Gastrocnemius medialis (tissue), 4 donors: ENCODE measurements around the gene CCDC91. TPM values are rescaled to one million over a fixed set of nuclear protein-coding genes. Genes with fewer than 3 reads are reported as not detected.

ENCODE experiments used
- ATAC-seq, 2 donors: fragments of 150-250 bp; one replicate each; pipeline ENCODE4 v1.9.1; 2016
- DNase-seq, 2 donors: peaks; one replicate each; pipeline ENCODE4 v3.0.0-alpha.2; 2019
- H3K27ac ChIP-seq, 4 donors: fragments of 200-600 bp; sonication (generic); 1 replicate in 1 of 4; 2 replicates in 3 of 4; pipeline ENCODE4 v1.5.1; 2016 to 2018; ENCODE audit warnings: mild to moderate bottlenecking in 2 of 4, moderate library complexity in 1 of 4
- H3K27me3 ChIP-seq, 3 donors: fragments of 200-600 bp; sonication (generic) in 2 of 3; 1 replicate in 1 of 3; 2 replicates in 2 of 3; pipeline versions ENCODE4 v1.5.1 to v1.6.0; 2016 to 2019; ENCODE audit warnings: mild to moderate bottlenecking in 1 of 3, moderate library complexity in 1 of 3
- H3K36me3 ChIP-seq, 2 donors: fragments of 200-600 bp; sonication (generic) in 1 of 2; one replicate each; pipeline ENCODE4 v1.5.1; 2017 to 2018
- H3K4me1 ChIP-seq, 2 donors: fragments of 200-600 bp; sonication (generic) in 1 of 2; one replicate each; pipeline ENCODE4 v1.5.1; 2016 to 2017; ENCODE audit warnings: mild to moderate bottlenecking in 2 of 2
- H3K4me3 ChIP-seq, 4 donors: fragments of 200-600 bp; sonication (generic) in 3 of 4; 1 replicate in 1 of 4; 2 replicates in 3 of 4; pipeline ENCODE4 v1.5.1; 2016 to 2019; ENCODE audit warnings: mild to moderate bottlenecking in 2 of 4
- H3K9me3 ChIP-seq, 3 donors: fragments of 200-600 bp; sonication (generic) in 2 of 3; 1 replicate in 1 of 3; 2 replicates in 2 of 3; pipeline ENCODE4 v1.5.1; 2016 to 2019
- POLR2A ChIP-seq, 2 donors: fragments of 450-650 bp; IDR thresholded peaks; one replicate each; pipeline ENCODE4 v1.6.1; 2017; ENCODE audit warnings: antibody characterized with exemption in 2 of 2, mild to moderate bottlenecking in 2 of 2, moderate library complexity in 2 of 2
- in situ Hi-C, 4 donors: fragments of 200-750 bp; cut with MboI; loops; one replicate each; pipeline versions ENCODE4 v1.15.0 to v1.8.0; 2017; ENCODE audit warnings: low sequenced_read_pairs in 4 of 4
- intact Hi-C: fragments of 100-400 bp; cut with DNase I; formaldehyde crosslinking; loops from one replicate; pipeline ENCODE4 v1.15.1; 2023; ENCODE audit warnings: low total_unique reads
- total RNA-seq, 4 donors: library from RNA; depleted of rRNA; stranded (reverse); fragments of >200 nt; gene quantifications; one replicate each; pipeline versions ENCODE4 v1.1.0 to v1.2.3, GENCODE V29; 2016
- TF ChIP-seq, protein P1 (sequence below), 5 experiments: fragments of 450-650 bp in 3 of 5; fragments of 200-600 bp in 2 of 5; sonication (generic) in 2 of 5; IDR thresholded peaks in 4 of 5; conservative IDR thresholded peaks in 1 of 5; 1 replicate in 4 of 5; 2 replicates in 1 of 5; pipeline ENCODE4 v1.5.1; 2016 to 2019; ENCODE audit warnings: antibody characterized with exemption in 5 of 5, mild to moderate bottlenecking in 3 of 5, moderate library complexity in 3 of 5

Gene CCDC91, protein sequence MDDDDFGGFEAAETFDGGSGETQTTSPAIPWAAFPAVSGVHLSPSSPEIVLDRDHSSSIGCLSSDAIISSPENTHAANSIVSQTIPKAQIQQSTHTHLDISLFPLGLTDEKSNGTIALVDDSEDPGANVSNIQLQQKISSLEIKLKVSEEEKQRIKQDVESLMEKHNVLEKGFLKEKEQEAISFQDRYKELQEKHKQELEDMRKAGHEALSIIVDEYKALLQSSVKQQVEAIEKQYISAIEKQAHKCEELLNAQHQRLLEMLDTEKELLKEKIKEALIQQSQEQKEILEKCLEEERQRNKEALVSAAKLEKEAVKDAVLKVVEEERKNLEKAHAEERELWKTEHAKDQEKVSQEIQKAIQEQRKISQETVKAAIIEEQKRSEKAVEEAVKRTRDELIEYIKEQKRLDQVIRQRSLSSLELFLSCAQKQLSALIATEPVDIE
- total RNA-seq: 10 to 100 TPM; 22.3 to 50.6 (median 36.6) TPM

GRCh38 chr12:28190321-28191050 is at the start of gene CCDC91:
Gene CCDC91, plus strand, starts transcription at chr12:28190456. Its CDS starts 66,760 bp downstream, at chr12:28257216.
- intact Hi-C loops (loop anchor here (2.0 to 10.0 kb wide), 4 partner anchors 40 to 1253 kb away; partner anchors contain the start of genes FGFR1OP2, INTS13 and MRPS35), in situ Hi-C loops (no loop called here)
- H3K27me3 ChIP-seq: no peaks in the 10 kb centered on the region
- no peaks in the 10 kb centered on the region for H3K36me3 ChIP-seq
- peak within 1 kb of the TSS; percentile 76 to 90 (median 85) for H3K4me3 ChIP-seq
- H3K9me3 ChIP-seq: no peaks in the 10 kb centered on the region
- peak; percentile 54 to 55 for TF ChIP-seq POLR2A (IDR thresholded peaks at IDR 0.05)
- TF ChIP-seq, protein P1, sequence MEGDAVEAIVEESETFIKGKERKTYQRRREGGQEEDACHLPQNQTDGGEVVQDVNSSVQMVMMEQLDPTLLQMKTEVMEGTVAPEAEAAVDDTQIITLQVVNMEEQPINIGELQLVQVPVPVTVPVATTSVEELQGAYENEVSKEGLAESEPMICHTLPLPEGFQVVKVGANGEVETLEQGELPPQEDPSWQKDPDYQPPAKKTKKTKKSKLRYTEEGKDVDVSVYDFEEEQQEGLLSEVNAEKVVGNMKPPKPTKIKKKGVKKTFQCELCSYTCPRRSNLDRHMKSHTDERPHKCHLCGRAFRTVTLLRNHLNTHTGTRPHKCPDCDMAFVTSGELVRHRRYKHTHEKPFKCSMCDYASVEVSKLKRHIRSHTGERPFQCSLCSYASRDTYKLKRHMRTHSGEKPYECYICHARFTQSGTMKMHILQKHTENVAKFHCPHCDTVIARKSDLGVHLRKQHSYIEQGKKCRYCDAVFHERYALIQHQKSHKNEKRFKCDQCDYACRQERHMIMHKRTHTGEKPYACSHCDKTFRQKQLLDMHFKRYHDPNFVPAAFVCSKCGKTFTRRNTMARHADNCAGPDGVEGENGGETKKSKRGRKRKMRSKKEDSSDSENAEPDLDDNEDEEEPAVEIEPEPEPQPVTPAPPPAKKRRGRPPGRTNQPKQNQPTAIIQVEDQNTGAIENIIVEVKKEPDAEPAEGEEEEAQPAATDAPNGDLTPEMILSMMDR (IDR thresholded peaks at IDR 0.05 in 4 of 5, conservative IDR thresholded peaks at IDR 0.05 in 1 of 5): no peak
- peak within 1 kb of the TSS; percentile 90 to 95 (median 92) for H3K27ac ChIP-seq
- peaks cover 7 to 16% of the 10 kb centered on the region in 2 donors for H3K4me1 ChIP-seq
- peak; percentile 65 to 78 for DNase-seq
- ATAC-seq: peak; percentile 81 to 82

DNA sequence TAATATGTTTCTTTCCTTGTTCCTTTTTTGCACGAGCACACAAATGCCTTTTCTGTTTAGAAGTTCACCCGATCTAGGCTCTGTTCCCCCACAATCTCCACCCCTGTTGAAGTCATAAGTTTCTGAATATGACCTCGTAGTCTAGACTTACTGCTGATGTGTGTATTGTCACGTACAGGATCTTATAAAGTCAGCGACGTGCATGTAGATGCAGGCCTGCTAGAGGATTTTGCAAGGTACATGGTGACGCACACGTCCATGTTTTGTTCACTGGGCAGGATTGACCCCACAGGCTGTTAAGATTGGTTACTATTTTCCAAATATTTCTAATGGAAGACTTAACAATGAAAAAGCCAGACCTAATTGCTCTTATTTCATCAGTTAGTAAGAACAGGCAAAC is 46.2 kb upstream of the CCDC91 start:
- no peaks in the 10 kb centered on the region for H3K4me1 ChIP-seq
- no peak overlapping the region for H3K4me3 ChIP-seq
- intact Hi-C loops (no loop called here), in situ Hi-C loops (no loop called here)
- H3K9me3 ChIP-seq: no peaks in the 10 kb centered on the region
- H3K36me3 ChIP-seq: no peaks in the 10 kb centered on the region
- TF ChIP-seq, protein P1 (IDR thresholded peaks at IDR 0.05 in 4 of 5, conservative IDR thresholded peaks at IDR 0.05 in 1 of 5): no peak
- TF ChIP-seq POLR2A (IDR thresholded peaks at IDR 0.05): no peak
- H3K27ac ChIP-seq: no peak overlapping the region
- ATAC-seq (no peak), DNase-seq (no peak)
- H3K27me3 ChIP-seq: no peaks in the 10 kb centered on the region

- in situ Hi-C loops: no loop called here
- H3K9me3 ChIP-seq: no peaks in the 10 kb centered on the region
- H3K4me1 ChIP-seq: no peaks in the 10 kb centered on the region
- no peak overlapping the region for H3K4me3 ChIP-seq
- H3K27ac ChIP-seq: no peak overlapping the region
- TF ChIP-seq POLR2A (IDR thresholded peaks at IDR 0.05): no peak
- TF ChIP-seq, protein P1 (IDR thresholded peaks at IDR 0.05 in 4 of 5, conservative IDR thresholded peaks at IDR 0.05 in 1 of 5): no peak
- intact Hi-C loops: no loop called here
- ATAC-seq (no peak), DNase-seq (no peak)
- no peaks in the 10 kb centered on the region for H3K36me3 ChIP-seq
- no peaks in the 10 kb centered on the region for H3K27me3 ChIP-seq
Measured at GRCh38 chr12:28144532-28144931, 45.7 kb upstream of the CCDC91 start.

DNA sequence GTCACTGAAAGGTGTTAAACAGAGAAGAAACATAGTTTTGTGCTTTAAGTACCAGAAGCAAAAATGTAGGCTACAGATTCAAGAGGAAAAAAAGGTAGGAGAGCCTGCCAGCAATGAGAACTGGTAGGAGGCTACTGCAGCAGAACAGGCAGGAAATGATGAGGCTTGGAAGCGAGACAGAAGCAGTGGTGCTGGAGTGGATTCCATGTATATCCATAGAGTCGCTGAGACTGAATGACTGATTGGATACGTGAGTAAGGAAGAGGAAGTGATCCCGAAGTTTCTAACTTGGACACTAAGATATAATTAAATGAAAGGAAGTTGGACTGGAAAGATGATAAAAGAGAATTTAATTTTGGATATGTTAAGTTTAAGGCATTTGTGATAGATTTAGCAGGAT is 45.0 kb upstream of the CCDC91 start:
- intact Hi-C loops: no loop called here

More for the DNA sequence above, 45.0 kb upstream of the CCDC91 start:
- Histone ChIP-seq H3K27me3 (no peaks in the 10 kb centered on the region), H3K4me3 (no peak overlapping the region), H3K9me3 (no peaks in the 10 kb centered on the region), H3K4me1 (no peaks in the 10 kb centered on the region), H3K36me3 (no peaks in the 10 kb centered on the region), H3K27ac (no peak overlapping the region)
- DNase-seq (no peak), ATAC-seq (no peak)
- in situ Hi-C loops: no loop called here
- TF ChIP-seq, protein P1 (IDR thresholded peaks at IDR 0.05 in 4 of 5, conservative IDR thresholded peaks at IDR 0.05 in 1 of 5): no peak
- TF ChIP-seq POLR2A (IDR thresholded peaks at IDR 0.05): no peak
